Measurements from ENCODE around the gene IGFLR1. TPM values are rescaled to one million over a fixed set of nuclear protein-coding genes. Genes with fewer than 3 reads are reported as not detected.
A peak's percentile ranks its signal among the peaks of the same experiment; 100 is the strongest.

The IGFLR1 gene
- total RNA-seq, 4 donors from 2014 or later: 4.8 to 25.5 (median 10.7) TPM

DNA sequence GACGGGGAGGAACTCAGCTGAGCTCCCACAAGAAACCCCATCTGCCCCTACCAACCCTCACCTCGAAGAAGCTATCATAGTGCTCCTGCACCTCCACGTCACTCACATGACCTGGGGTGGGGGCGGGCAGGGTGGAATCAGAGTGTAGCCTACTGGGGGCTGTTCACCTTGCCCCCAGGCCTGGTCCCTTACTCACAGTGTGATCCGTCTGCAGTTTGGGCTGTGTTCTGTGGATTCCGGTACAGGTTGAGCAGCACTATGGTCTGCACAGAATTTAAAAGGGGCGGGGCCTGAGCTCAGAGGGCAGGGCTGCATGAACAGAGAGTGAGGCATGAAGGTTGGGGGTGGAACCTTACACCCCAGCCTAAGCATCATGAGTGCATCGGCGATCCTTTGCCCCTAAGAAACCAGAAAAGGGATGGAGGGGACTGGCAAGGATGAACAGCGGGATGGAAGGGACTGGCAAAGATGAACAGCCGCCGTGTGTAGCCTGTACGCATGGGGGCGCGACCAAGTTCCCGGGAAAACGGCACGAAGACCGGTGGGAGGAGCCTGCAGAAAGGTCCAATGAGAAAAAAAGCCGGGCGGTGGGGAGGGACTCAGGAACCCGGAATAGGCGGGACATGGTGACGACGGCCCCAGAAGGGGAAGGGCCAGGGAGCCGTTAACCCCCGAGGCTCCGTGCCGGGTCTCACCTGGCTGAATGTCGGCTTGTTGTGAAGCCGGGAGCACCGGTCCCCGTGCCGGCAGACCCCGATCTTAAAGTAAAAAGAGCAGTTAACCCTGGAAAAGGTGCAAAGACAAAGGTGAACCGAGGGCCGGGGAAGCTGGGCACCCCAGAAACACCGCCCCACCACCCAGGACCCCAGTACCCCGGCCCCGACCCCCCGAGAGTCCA lies 2.4 kb upstream of the IGFLR1 start:
- WGBS, 2 donors: 6 to 7% methylated on average over 40 to 41 of the region's 41 CpGs
- Histone ChIP-seq H3K4me1 (peaks cover 0 to 60% (median 45%) of the 10 kb centered on the region in 4 donors), H3K4me3 (peak overlapping the region; percentile 85 to 95 (median 92)), H3K9me3 (no peaks in the 10 kb centered on the region), H3K27me3 (no peaks in the 10 kb centered on the region), H3K36me3 (peaks cover 0 to 5% (median 0%) of the 10 kb centered on the region in 3 donors), H3K27ac (peak overlapping the region; percentile 99 to 100 (median 100))
- peak; percentile 90 to 95 for DNase-seq (ENCODE audit: low spot score in 2 of 2)
- TF ChIP-seq EP300 (IDR thresholded peaks at IDR 0.05): no peak
- TF ChIP-seq, protein P1, sequence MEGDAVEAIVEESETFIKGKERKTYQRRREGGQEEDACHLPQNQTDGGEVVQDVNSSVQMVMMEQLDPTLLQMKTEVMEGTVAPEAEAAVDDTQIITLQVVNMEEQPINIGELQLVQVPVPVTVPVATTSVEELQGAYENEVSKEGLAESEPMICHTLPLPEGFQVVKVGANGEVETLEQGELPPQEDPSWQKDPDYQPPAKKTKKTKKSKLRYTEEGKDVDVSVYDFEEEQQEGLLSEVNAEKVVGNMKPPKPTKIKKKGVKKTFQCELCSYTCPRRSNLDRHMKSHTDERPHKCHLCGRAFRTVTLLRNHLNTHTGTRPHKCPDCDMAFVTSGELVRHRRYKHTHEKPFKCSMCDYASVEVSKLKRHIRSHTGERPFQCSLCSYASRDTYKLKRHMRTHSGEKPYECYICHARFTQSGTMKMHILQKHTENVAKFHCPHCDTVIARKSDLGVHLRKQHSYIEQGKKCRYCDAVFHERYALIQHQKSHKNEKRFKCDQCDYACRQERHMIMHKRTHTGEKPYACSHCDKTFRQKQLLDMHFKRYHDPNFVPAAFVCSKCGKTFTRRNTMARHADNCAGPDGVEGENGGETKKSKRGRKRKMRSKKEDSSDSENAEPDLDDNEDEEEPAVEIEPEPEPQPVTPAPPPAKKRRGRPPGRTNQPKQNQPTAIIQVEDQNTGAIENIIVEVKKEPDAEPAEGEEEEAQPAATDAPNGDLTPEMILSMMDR (IDR thresholded peaks at IDR 0.05): peak; percentile 28 to 53 (median 53)

DNA sequence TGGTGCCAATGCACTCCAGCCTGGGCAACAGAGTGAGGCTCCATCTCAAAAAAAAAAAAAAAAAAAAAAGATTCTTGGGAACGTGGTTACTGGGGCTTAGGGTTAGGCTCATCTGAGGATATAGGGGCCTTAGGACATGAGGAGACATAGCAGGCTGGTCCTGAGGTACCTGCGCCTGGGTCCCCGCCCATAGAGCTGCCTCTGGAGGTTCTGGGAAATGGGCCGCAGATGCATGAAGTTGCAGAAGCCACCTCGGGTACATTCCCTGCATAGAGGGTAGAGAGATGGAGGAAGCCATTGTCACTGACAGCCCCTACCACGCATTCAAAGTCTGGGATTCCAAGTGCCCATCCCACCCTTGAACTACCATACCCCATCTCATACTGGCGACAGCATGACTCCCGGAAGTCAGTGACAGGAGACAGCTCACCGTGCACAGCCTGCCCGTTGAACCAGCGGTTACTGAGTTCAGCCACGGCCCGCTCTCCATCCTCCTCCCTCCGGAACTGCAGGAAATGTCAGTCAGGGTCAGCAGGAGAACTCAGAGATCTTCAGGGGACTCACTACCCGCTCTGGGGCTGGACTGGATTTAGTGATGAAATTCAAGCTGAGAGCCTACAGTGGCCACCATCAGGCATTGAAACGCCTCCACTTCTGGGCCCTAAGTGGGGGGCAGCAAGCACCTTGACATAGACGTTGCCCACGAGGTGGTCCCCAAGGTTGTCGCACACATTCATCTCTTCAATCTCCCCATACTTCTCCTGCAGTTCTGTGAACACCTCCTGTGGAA lies 1.6 kb upstream of the IGFLR1 start:
- DNase-seq (ENCODE audit: low spot score in 2 of 2): no peak
- peaks cover 0 to 58% (median 39%) of the 10 kb centered on the region in 4 donors for H3K4me1 ChIP-seq

DNA sequence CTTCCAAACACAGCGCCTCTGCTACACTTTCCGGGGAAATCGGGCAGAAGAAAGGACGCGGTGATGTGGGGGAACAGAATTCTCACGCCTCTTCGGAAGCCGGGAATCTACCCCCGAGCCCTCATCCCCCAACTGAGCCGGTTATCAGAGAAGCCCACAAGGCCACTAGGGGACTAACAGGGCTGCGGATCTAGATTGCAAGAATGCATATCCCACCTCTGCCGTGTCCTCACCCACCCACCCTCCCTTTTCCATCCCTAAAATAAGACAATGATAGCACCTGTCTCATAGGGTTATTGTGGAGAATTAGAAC lies 1.1 kb downstream of the IGFLR1 start:
- peaks cover 0 to 38% (median 26%) of the 10 kb centered on the region in 4 donors for H3K4me1 ChIP-seq
- H3K27me3 ChIP-seq: no peaks in the 10 kb centered on the region
- H3K9me3 ChIP-seq: no peaks in the 10 kb centered on the region
- WGBS, 2 donors: 8 to 14% methylated on average over 12 of the region's 12 CpGs
- TF ChIP-seq, protein P1 (IDR thresholded peaks at IDR 0.05): no peak
- TF ChIP-seq POLR2A (IDR thresholded peaks at IDR 0.05) (no peak), EP300 (IDR thresholded peaks at IDR 0.05) (no peak)
- H3K36me3 ChIP-seq: peaks cover 3 to 37% (median 4%) of the 10 kb centered on the region in 3 donors
- H3K4me3 ChIP-seq: peak overlapping the region; percentile 42 to 87 (median 70)
- H3K27ac ChIP-seq: peak overlapping the region; percentile 63 to 89 (median 83)
- no peak for DNase-seq (ENCODE audit: low spot score in 2 of 2)

More for the DNA sequence above, 1.6 kb upstream of the IGFLR1 start:
- H3K27me3 ChIP-seq: no peaks in the 10 kb centered on the region
- no peaks in the 10 kb centered on the region for H3K9me3 ChIP-seq
- 83 to 88% methylated on average over 19 of the region's 19 CpGs for WGBS, 2 donors
- peaks cover 0 to 10% (median 0%) of the 10 kb centered on the region in 3 donors for H3K36me3 ChIP-seq
- peak overlapping the region in 2 of 4 donors; percentile 85 to 90 for H3K4me3 ChIP-seq
- peak overlapping the region in 3 of 4 donors; percentile 99 to 100 (median 100) for H3K27ac ChIP-seq
- no peak for TF ChIP-seq EP300 (IDR thresholded peaks at IDR 0.05)
- TF ChIP-seq POLR2A (IDR thresholded peaks at IDR 0.05): no peak
- TF ChIP-seq, protein P1 (IDR thresholded peaks at IDR 0.05): no peak

DNA sequence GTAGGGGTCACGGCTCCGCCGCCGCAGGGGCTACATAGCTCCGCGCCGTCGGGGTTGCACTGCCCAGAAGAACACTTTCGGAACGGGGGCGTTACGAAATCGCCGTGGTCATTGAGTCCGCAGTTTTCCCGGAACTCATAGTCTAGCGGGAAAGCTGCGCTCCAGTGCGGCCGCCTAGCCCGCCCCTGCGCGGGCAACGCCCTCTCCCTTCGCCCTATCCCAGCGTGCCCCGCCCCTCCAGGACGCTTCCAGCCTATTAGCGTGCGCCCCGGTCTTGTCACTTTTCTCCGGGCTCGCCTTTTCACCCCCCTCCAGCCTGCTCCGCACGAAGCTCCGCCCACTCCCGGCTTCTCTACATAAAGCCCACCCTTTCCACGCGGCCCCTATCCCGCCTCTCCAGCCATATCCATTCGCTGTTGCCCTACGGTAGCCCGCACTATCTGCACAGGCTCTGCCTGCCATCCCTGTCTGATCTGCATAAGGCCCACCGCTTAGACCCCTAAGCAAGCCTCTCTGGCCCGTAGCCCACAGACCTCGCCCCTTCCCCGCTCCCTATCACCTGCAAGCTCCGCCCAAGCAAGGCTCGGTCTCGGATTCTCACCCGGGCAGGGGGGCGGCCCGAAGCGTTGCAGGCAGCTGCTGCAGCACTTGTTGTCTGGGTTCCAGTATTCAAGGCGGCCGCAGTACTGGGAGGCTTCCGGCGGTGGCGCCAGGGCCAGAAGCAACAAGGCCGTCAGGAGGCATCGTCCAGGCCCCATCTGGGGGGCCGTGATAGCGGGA lies 1.6 kb downstream of the IGFLR1 start:
- Histone ChIP-seq H3K4me1 (peaks cover 0 to 33% (median 23%) of the 10 kb centered on the region in 4 donors), H3K27ac (peak overlapping the region; percentile 63 to 90 (median 83)), H3K27me3 (no peaks in the 10 kb centered on the region), H3K4me3 (peak overlapping the region; percentile 42 to 87 (median 70)), H3K9me3 (no peaks in the 10 kb centered on the region), H3K36me3 (peaks cover 3 to 42% (median 4%) of the 10 kb centered on the region in 3 donors)
- 0% methylated on average over 56 to 60 of the region's 63 CpGs for WGBS, 2 donors
- DNase-seq (ENCODE audit: low spot score in 2 of 2): peak; percentile 97 to 98
- peak; percentile 80 to 82 for TF ChIP-seq EP300 (IDR thresholded peaks at IDR 0.05)
- TF ChIP-seq POLR2A (IDR thresholded peaks at IDR 0.05): peak; percentile 43 to 45
- TF ChIP-seq, protein P1 (IDR thresholded peaks at IDR 0.05): peak in 2 of 5 experiments; percentile 18 to 28

Data from tibial nerve (tissue), 4 donors.